ENCODE results near the gene SPOCK3.
"Not testable (repeated sequence)": the region's sequence is repeated elsewhere in the genome, so short reads cannot be mapped to it uniquely, and the experiment has no call there.

The SPOCK3 gene
- total RNA-seq = 0 to 2.2 (median 0) reads per million in 17 experiments

GRCh38 chr4:167234316-167234881, at the start of gene SPOCK3:
Gene SPOCK3 (minus strand): TSS chr4:167234494.
- DNase-seq = peak; percentile 4 to 45 (median 24)

- no peak for DNase-seq
These were observed 48.0 kb upstream of the SPOCK3 start for GRCh38 chr4:167282171-167282864.

GRCh38 chr4:167281545-167281944, 47.3 kb upstream of the SPOCK3 start:
- not testable (repeated sequence) for DNase-seq

- DNase-seq = no peak
These were observed 40.1 kb upstream of the SPOCK3 start for GRCh38 chr4:167274351-167274750.

- no peak for DNase-seq
These were observed 30.9 kb upstream of the SPOCK3 start for GRCh38 chr4:167265231-167265630.

GRCh38 chr4:167248271-167248670, 14.0 kb upstream of the SPOCK3 start:
- no peak for DNase-seq

- no peak for DNase-seq
These were observed 5.3 kb upstream of the SPOCK3 start for GRCh38 chr4:167239627-167240026.

- DNase-seq = no peak
These were observed 3.9 kb upstream of the SPOCK3 start for GRCh38 chr4:167238226-167238625.

GRCh38 chr4:167233685-167234315, 494 bp downstream of the SPOCK3 start:
- DNase-seq = peak; percentile 21 to 42 (median 28)

- DNase-seq = no peak
These were observed 1.2 kb downstream of the SPOCK3 start for GRCh38 chr4:167232805-167233684.

- no peak for DNase-seq
These were observed 3.5 kb downstream of the SPOCK3 start for GRCh38 chr4:167230744-167231143.

GRCh38 chr4:167222099-167222498, 12.2 kb downstream of the SPOCK3 start:
- peak; percentile 21 to 77 (median 53) for DNase-seq

GRCh38 chr4:167221084-167221483, 13.2 kb downstream of the SPOCK3 start:
- peak in 2 of 4 experiments; percentile 7 to 18 for DNase-seq

GRCh38 chr4:167218022-167218608, 16.2 kb downstream of the SPOCK3 start:
- no peak for DNase-seq

- no peak for DNase-seq
These were observed 17.5 kb downstream of the SPOCK3 start for GRCh38 chr4:167216783-167217182.

GRCh38 chr4:167210166-167210565, 24.1 kb downstream of the SPOCK3 start:
- DNase-seq = no peak

- no peak for DNase-seq
These were observed 37.8 kb downstream of the SPOCK3 start for GRCh38 chr4:167196344-167197012.

GRCh38 chr4:167190379-167190778, 43.9 kb downstream of the SPOCK3 start:
- no peak for DNase-seq

- no peak for DNase-seq
These were observed 48.8 kb downstream of the SPOCK3 start for GRCh38 chr4:167185465-167185864.

GRCh38 chr4:167183036-167183435, 51.3 kb downstream of the SPOCK3 start:
- DNase-seq = no peak

- no peak for DNase-seq
These were observed 56.4 kb downstream of the SPOCK3 start for GRCh38 chr4:167177925-167178324.

Measured in suppressor macrophage (primary cell).